Retina (tissue), 1 donor: ENCODE measurements around the gene NPC1L1.

Source experiments
- DNase-seq: peaks from one replicate; pipeline ENCODE4 v3.0.0-alpha.2; 2016

The NPC1L1 gene, protein sequence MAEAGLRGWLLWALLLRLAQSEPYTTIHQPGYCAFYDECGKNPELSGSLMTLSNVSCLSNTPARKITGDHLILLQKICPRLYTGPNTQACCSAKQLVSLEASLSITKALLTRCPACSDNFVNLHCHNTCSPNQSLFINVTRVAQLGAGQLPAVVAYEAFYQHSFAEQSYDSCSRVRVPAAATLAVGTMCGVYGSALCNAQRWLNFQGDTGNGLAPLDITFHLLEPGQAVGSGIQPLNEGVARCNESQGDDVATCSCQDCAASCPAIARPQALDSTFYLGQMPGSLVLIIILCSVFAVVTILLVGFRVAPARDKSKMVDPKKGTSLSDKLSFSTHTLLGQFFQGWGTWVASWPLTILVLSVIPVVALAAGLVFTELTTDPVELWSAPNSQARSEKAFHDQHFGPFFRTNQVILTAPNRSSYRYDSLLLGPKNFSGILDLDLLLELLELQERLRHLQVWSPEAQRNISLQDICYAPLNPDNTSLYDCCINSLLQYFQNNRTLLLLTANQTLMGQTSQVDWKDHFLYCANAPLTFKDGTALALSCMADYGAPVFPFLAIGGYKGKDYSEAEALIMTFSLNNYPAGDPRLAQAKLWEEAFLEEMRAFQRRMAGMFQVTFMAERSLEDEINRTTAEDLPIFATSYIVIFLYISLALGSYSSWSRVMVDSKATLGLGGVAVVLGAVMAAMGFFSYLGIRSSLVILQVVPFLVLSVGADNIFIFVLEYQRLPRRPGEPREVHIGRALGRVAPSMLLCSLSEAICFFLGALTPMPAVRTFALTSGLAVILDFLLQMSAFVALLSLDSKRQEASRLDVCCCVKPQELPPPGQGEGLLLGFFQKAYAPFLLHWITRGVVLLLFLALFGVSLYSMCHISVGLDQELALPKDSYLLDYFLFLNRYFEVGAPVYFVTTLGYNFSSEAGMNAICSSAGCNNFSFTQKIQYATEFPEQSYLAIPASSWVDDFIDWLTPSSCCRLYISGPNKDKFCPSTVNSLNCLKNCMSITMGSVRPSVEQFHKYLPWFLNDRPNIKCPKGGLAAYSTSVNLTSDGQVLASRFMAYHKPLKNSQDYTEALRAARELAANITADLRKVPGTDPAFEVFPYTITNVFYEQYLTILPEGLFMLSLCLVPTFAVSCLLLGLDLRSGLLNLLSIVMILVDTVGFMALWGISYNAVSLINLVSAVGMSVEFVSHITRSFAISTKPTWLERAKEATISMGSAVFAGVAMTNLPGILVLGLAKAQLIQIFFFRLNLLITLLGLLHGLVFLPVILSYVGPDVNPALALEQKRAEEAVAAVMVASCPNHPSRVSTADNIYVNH (N-terminal part only)

GRCh38 chr7:44541028-44541869, at the start of gene NPC1L1:
Gene NPC1L1, minus strand, starts transcription at chr7:44541330. Its CDS starts 71 bp downstream, at chr7:44541259.
- DNase-seq: no peak

DNA sequence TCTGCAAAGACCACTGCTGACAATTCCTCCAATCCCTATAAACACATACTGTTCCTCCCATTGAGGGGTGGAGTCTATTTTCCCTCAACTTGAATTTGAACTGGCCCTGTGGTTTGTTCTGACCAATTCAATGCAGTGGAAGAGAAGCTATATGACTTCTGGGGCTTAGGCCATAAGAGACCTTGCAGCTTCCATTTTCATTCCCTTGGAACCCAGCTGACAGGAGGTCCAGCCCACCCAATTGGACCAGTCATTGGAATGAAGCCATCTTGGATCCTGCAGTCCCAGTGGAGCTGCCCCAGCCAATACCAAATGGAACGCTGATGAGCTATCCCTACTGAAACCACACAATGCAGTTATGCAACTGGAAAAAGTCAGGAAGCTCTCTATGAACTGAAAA, 49.8 kb upstream of the NPC1L1 start:
- no peak for DNase-seq

- DNase-seq: peak; percentile 23
Measured at GRCh38 chr7:44587843-44588711, 46.9 kb upstream of the NPC1L1 start.

DNA sequence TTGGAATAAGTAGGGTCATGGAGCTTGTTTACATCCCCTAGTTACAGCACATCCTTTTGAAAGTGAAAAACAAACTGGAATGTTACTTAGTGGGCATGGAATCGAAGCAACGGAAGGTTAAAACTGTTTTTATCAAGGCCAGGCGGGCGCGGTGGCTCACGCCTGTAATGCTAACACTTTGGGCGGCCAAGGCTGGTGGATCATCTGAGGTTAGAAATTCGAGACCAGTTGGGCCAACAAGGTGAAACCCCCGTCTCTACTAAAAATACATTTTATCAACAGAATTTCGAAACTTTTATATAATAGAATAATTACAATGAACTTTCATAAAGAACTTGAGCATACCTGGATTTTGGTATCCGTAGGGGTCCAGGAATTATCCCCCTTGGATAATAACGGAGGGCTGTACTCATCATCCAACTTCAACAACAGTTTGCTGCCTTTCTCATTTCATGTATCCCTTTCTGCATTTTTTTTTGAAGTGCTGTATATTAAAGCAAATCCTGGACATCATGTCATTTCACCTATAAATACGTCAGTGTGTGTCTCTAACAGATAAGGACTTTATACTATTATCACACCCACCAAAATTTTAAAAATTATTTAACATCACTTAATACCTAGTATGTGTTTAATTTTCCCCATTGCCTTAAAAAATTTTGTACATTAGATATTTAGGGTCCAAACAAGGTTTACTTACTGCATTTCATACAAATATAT, 42.2 kb upstream of the NPC1L1 start:
- no peak for DNase-seq

GRCh38 chr7:44581879-44582603, 40.9 kb upstream of the NPC1L1 start, which contains the start of gene TMED4:
Gene TMED4, minus strand, starts transcription at chr7:44582231. Its CDS starts 25 bp downstream, at chr7:44582206.
- peak; percentile 98 for DNase-seq

- no peak for DNase-seq
Measured at GRCh38 chr7:44580945-44581878, 40.1 kb upstream of the NPC1L1 start.

DNA sequence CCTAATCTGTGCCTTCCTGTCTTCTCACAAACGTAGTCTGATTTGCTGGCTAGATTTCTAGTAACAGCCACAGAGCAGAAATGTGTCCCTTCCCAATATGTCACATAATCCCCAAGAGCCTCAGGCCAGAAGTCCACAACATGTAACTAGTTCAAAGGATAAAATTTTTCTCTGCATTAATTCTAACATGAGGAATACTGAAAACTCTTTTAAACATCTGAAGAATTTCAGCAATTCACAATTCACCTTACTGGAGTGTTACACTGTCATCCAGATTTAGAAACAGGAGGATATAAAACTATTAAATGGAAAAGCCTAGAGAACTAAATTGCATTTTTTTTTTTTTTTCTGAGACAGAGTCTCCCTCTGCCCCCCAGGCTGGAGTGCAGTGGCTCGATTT, 35.1 kb upstream of the NPC1L1 start:
- no peak for DNase-seq

DNA sequence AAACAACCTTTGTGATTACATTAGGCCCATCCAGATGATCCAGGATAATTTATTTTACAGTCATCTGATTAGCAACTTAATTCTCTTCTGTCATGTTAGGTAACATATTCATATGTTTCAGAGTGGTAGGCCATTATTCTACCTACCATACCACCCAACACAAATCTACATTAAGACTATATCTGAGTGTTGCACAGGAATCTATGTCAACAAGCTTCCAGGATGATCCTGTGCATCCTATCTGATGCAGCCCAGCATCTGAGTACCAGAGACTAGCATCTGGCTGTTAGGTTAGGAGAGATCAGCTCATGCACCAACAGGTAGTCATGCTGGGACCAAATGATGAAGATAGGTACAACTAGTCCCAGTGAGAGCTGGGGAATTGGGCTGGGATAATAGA, 33.9 kb upstream of the NPC1L1 start:
- DNase-seq: no peak

DNA sequence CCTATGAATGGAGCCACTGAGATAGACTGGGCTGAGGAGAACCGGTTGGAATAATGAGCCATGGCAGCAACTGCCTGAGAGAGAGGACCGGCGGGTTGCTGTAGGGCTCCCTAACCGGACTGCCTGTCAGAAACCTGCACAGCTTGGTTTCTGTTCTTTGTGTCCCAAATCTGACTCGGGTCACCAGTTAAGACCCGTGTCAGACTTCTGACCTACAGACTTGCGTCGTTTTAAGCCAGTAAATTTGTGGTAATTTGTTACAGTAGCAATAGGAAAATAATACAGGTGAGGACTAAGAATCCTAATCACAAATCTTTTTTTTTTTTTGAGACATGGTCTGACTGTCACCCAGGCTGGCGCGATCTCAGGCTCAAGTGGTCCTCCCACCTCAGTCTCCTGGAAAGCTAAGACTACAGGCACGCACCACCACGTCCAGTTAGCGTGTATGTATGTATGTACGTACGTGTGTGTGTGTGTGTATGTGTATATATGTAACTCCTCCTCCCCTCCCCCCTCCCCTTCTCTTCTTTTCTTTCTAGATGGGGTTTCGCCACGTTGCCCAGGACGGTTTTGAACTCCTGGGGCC, 33.2 kb upstream of the NPC1L1 start:
- no peak for DNase-seq

GRCh38 chr7:44573464-44574286, 32.5 kb upstream of the NPC1L1 start, which contains the start of gene DDX56:
Gene DDX56, minus strand, starts transcription at chr7:44573908. Its CDS starts 13 bp downstream, at chr7:44573895.
- peak; percentile 93 for DNase-seq

DNA sequence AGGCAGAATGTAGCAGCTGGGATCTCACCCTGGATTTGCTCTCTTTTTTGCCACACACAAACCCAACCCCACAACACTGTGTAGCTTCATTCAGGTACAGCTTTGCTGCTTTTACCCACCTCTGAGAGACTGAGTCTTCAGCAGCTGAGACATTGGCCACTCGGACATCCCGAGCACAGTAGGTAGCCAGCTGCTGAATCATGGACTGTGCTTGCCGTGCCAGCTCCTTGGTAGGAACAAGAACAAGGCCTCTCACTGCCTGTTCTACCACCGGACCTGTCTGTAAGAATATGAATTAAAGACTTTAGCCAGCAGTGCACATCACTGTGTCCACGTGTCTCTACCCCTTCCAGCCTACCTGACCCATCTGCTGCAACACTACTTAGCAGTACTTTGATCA, 31.6 kb upstream of the NPC1L1 start:
- DNase-seq: no peak

DNA sequence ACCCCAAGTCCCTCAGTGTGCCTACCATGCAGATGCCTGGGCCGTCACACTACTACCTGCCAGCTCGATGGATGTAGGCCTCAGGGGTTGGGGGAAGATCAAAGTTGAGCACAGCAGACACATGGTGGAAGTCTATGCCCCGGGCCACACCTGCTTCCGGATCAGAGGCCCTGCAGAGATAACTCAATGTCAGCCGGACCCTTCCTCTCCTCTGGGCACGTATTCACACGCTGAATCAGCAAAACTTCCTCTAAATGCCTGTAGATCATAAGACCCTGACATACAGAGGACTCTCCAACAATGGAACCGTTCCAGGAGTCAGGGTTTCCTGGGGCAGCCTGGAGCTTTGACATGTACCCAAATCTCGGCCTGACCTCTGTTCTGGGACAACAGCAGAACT, 28.8 kb upstream of the NPC1L1 start:
- no peak for DNase-seq

GRCh38 chr7:44568771-44569560, 27.8 kb upstream of the NPC1L1 start:
- DNase-seq: no peak

DNA sequence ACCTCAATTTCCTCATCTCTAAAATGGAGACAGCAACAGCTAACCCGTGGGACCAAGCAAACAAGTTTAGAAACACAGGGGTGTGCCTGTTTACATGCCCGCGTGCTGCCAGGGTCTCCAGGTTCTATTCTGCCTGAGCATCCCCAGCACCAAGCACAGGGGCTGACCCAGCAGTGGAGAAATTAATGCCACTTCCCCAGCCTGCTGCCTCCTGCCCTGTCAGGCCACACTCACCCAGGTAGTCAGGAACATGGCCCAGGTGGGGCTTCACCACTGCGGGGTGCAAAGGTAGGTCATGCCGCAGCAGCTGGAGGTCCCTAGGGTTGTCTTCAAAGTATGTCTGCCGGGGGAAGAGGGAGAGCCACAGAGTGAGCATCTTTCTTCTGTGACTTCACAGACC, 26.8 kb upstream of the NPC1L1 start:
- no peak for DNase-seq

- no peak for DNase-seq
Measured at GRCh38 chr7:44566680-44567079, 25.6 kb upstream of the NPC1L1 start.
